Effector CD8-positive, alpha-beta T cell (primary cell): Measurements from ENCODE around the gene KCP.

Experiments used
- DNase-seq: peaks from one replicate; lab custom pipeline; 2025; lab: John Stamatoyannopoulos, UW

Gene KCP

GRCh38 chr7:128827971-128828711, 82.4 kb downstream of the KCP start:
- DNase-seq, result no peak

GRCh38 chr7:128827248-128827958, 83.1 kb downstream of the KCP start:
- no peak for DNase-seq

DNA sequence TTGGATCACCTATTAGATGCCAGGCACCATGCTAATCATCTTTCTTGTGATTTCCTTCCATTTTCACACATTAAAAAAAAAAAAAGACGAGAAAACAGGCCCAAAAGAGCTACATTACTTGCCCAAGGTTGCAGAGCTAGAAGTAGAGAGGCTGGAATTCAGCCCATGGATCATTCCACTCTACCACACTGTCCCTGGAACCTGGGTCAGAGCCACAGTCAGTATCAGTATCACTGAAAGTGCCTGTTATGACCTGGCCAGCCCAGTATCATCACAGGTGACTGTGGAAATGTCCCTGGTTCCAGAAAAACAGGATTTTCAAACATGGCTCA, 83.6 kb downstream of the KCP start:
- no peak for DNase-seq
